Heart left ventricle (tissue), 16 donors: ENCODE data around the gene RAP2C. TPM values are rescaled to one million over a fixed set of nuclear protein-coding genes. Genes with fewer than 3 reads are reported as not detected.

ENCODE experiments used
- ATAC-seq, 4 donors: fragments of 200-7000 bp; cut with Tn5 transposase; one replicate each; pipeline ENCODE4 v1.9.1; 2020 to 2022; ENCODE audit warnings: moderate library complexity in 4 of 4, mild to moderate bottlenecking in 3 of 4, moderate number of reproducible peaks in 1 of 4
- DNase-seq, 5 donors: peaks; one replicate each; pipeline ENCODE4 v3.0.0-alpha.2; 2020
- H3K27ac ChIP-seq, 12 donors: fragments of 200-600 bp; sonication (generic) in 4 of 12; one replicate each; pipeline versions ENCODE4 v1.5.0 to v1.8.0; 2016 to 2022; ENCODE audit warnings: mild to moderate bottlenecking in 2 of 12
- H3K27me3 ChIP-seq, 9 donors: fragments of 200-600 bp; sonication (generic) in 2 of 9; one replicate each; pipeline versions ENCODE4 v1.5.1 to v1.8.0; 2016 to 2022; ENCODE audit warnings: mild to moderate bottlenecking in 3 of 9
- H3K36me3 ChIP-seq, 9 donors: fragments of 200-600 bp; sonication (generic) in 2 of 9; one replicate each; pipeline versions ENCODE4 v1.5.0 to v1.8.0; 2018 to 2022; ENCODE audit warnings: mild to moderate bottlenecking in 2 of 9
- H3K4me1 ChIP-seq, 12 donors: fragments of 200-600 bp; sonication (generic) in 4 of 12; one replicate each; pipeline versions ENCODE4 v1.5.0 to v1.8.0; 2016 to 2022; ENCODE audit warnings: mild to moderate bottlenecking in 3 of 12
- H3K4me3 ChIP-seq, 12 donors: fragments of 200-600 bp; sonication (generic) in 4 of 12; one replicate each; pipeline versions ENCODE4 v1.5.0 to v1.8.0; 2017 to 2022; ENCODE audit warnings: mild to moderate bottlenecking in 9 of 12, moderate library complexity in 4 of 12
- H3K9me3 ChIP-seq, 12 donors: fragments of 200-600 bp; sonication (generic) in 4 of 12; one replicate each; pipeline versions ENCODE4 v1.5.0 to v1.8.0; 2016 to 2022; ENCODE audit warnings: mild to moderate bottlenecking in 1 of 12
- POLR2A ChIP-seq, 2 donors: fragments of 450-650 bp; IDR thresholded peaks; one replicate each; pipeline ENCODE4 v1.6.1; 2017; ENCODE audit warnings: antibody characterized with exemption in 2 of 2, mild to moderate bottlenecking in 2 of 2, moderate library complexity in 2 of 2
- WGBS, 4 donors: extraction: QIAGEN DNeasy Blood & Tissue Kit in 2 of 4; methylation state at CpG; one replicate each; pipeline versions ENCODE4 v1.1.5 to v1.1.7; 2013 to 2018; 5-methylcytosine and 5-hydroxymethylcytosine counted together
- intact Hi-C, 10 donors: fragments of 100-400 bp; cut with DNase I; formaldehyde crosslinking; loops; one replicate each; pipeline versions ENCODE4 v1.11.1 to v1.14.2; 2022
- polyA plus RNA-seq, 2 donors: library from polyadenylated mRNA; stranded (reverse); fragments of 200-250 nt; gene quantifications; one replicate each; pipeline ENCODE4 v1.2.3, GENCODE V29; 2013
- total RNA-seq, 9 donors: library from RNA; depleted of rRNA in 2 of 9; stranded (reverse); fragments of >200 nt in 2 of 9; fragmentation: NEBNext Ultra II Directional in 3 of 9; extraction: Animal tissue kit (Norgen Biotek cat#: 25700) in 3 of 9; gene quantifications; one replicate each; pipeline versions ENCODE4 v1.1.0 to v1.2.4, GENCODE V29; 2016 to 2023
- TF ChIP-seq, protein P1 (sequence below), 12 donors: fragments of 200-600 bp; sonication (generic) in 4 of 12; IDR thresholded peaks; one replicate each; pipeline versions ENCODE4 v1.5.0 to v1.8.0; 2018 to 2022; ENCODE audit warnings: antibody characterized with exemption in 12 of 12, mild to moderate bottlenecking in 5 of 12
- donor health status: ischemic (EF 13 %, LVEDD 7.1; RV severe dilation, severe dysfunction).
- donor health status: healthy with polysubstance abuse.
- donor health status: DM: no; HTN: yes; CAD: no.
- donor health status: DM: no; HTN: no; CAD: no.
- donor health status: ischemic (EF 25% LVEDD 6.9; RV normal size, moderate dysfunction).
- donor health status: ischemic (EF 25% LVEDD 5.7; RV mildly dilated, moderate dysfunction).
- donor health status: healthy.
- donor health status: DM: yes; HTN: yes; CAD: no.
- donor health status: ischemic (EF 35%, LVEDD 5.7; RV mildly dilated, moderate dysfunction).
- donor health status: nonischemic (EF 11% LVEDD 7.7; RV severe dilation, severe dysfunction).
- donor health status: DM: yes; HTN: yes; CAD: no.
- donor health status: PGD.
- donor health status: ischemic (EF 29% LVEDD 5.4; RV normal size, mild dysfunction).
- donor health status: nonischemic (EF 23%, LVEDD 6.1; RV moderate dilation, normal function).

The RAP2C gene
- total and polyA plus RNA-seq, 11 donors: 8.2 to 23.6 (median 15.8) TPM

- TF ChIP-seq POLR2A (IDR thresholded peaks at IDR 0.05): no peak
- TF ChIP-seq, protein P1, sequence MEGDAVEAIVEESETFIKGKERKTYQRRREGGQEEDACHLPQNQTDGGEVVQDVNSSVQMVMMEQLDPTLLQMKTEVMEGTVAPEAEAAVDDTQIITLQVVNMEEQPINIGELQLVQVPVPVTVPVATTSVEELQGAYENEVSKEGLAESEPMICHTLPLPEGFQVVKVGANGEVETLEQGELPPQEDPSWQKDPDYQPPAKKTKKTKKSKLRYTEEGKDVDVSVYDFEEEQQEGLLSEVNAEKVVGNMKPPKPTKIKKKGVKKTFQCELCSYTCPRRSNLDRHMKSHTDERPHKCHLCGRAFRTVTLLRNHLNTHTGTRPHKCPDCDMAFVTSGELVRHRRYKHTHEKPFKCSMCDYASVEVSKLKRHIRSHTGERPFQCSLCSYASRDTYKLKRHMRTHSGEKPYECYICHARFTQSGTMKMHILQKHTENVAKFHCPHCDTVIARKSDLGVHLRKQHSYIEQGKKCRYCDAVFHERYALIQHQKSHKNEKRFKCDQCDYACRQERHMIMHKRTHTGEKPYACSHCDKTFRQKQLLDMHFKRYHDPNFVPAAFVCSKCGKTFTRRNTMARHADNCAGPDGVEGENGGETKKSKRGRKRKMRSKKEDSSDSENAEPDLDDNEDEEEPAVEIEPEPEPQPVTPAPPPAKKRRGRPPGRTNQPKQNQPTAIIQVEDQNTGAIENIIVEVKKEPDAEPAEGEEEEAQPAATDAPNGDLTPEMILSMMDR (IDR thresholded peaks at IDR 0.05): no peak
- H3K4me1 ChIP-seq: peaks cover 0 to under 1% (median 0%) of the 10 kb centered on the region in 12 donors
- ATAC-seq: no peak
- H3K36me3 ChIP-seq: no peaks in the 10 kb centered on the region
- no peak overlapping the region for H3K4me3 ChIP-seq
- no peak for DNase-seq
- WGBS, 4 donors: 86 to 98% (median 92%) methylated on average over 1 of the region's 1 CpG
- intact Hi-C loops: no loop called here
- peaks cover 0 to 4% (median 0%) of the 10 kb centered on the region in 9 donors for H3K27me3 ChIP-seq
- H3K9me3 ChIP-seq: peaks cover 0 to 5% (median 0%) of the 10 kb centered on the region in 12 donors
- H3K27ac ChIP-seq: no peak overlapping the region
These were observed 27.3 kb downstream of the RAP2C start for GRCh38 chrX:132191938-132192337.

DNA sequence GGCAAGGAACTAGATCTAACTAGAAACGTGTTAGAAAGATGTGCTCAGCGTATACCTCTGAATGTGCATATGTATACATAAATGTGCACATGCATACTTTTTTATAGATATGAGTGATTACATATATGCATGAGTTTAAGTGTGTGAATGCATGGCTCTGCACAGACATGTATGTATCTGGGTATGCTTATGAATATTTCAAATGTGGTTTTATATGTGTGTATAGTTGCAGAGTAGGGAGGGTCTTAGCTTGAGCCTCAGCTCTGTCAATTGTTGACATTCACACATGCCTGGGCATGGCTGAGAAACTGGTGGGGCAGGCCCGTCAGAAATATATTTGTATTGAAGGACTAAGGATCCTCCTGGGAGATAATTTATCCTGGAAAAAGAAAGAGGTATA is 31.1 kb downstream of the RAP2C start:
- no peak for TF ChIP-seq POLR2A (IDR thresholded peaks at IDR 0.05)
- TF ChIP-seq, protein P1 (IDR thresholded peaks at IDR 0.05): no peak
- Histone ChIP-seq H3K27ac (no peak overlapping the region), H3K27me3 (peaks cover 0 to 4% (median 0%) of the 10 kb centered on the region in 9 donors), H3K4me3 (no peak overlapping the region), H3K4me1 (peaks cover 0 to 4% (median 0%) of the 10 kb centered on the region in 12 donors), H3K36me3 (no peaks in the 10 kb centered on the region), H3K9me3 (no peaks in the 10 kb centered on the region)
- WGBS, 4 donors: 54 to 84% (median 75%) methylated on average over 3 of the region's 3 CpGs
- ATAC-seq (no peak), DNase-seq (no peak)
- intact Hi-C loops: no loop called here

GRCh38 chrX:132187451-132187850 is 31.8 kb downstream of the RAP2C start:
- H3K9me3 ChIP-seq: no peaks in the 10 kb centered on the region
- no peak overlapping the region for H3K27ac ChIP-seq
- TF ChIP-seq, protein P1 (IDR thresholded peaks at IDR 0.05): no peak
- TF ChIP-seq POLR2A (IDR thresholded peaks at IDR 0.05): no peak
- H3K4me3 ChIP-seq: no peak overlapping the region
- H3K4me1 ChIP-seq: peaks cover 0 to 4% (median 0%) of the 10 kb centered on the region in 12 donors
- H3K36me3 ChIP-seq: no peaks in the 10 kb centered on the region
- intact Hi-C loops: no loop called here
- WGBS, 4 donors: 44 to 63% (median 50%) methylated on average over 4 of the region's 4 CpGs
- ATAC-seq (no peak), DNase-seq (no peak)
- H3K27me3 ChIP-seq: peaks cover 0 to 4% (median 0%) of the 10 kb centered on the region in 9 donors

- Histone ChIP-seq H3K36me3 (no peaks in the 10 kb centered on the region), H3K4me1 (peaks cover 0 to 4% (median 0%) of the 10 kb centered on the region in 12 donors), H3K4me3 (no peak overlapping the region), H3K27me3 (peaks cover 0 to 9% (median 0%) of the 10 kb centered on the region in 9 donors), H3K9me3 (no peaks in the 10 kb centered on the region), H3K27ac (no peak overlapping the region)
- DNase-seq (no peak), ATAC-seq (no peak)
- 79 to 92% (median 87%) methylated on average over 4 of the region's 4 CpGs for WGBS, 4 donors
- intact Hi-C loops: no loop called here
- TF ChIP-seq, protein P1 (IDR thresholded peaks at IDR 0.05): no peak
- TF ChIP-seq POLR2A (IDR thresholded peaks at IDR 0.05): no peak
These were observed 34.4 kb downstream of the RAP2C start for GRCh38 chrX:132184871-132185270.
